ENCODE data around the gene FAM89A. TPM values are rescaled to one million over a fixed set of nuclear protein-coding genes. Genes with fewer than 3 reads are reported as not detected.

The FAM89A gene
- total and polyA plus RNA-seq, 9 of the 15 experiments (the other 6 are each of a cell fraction or from before 2014, with no cell fraction given): 8.7 to 66.2 (median 43.3) TPM

DNA sequence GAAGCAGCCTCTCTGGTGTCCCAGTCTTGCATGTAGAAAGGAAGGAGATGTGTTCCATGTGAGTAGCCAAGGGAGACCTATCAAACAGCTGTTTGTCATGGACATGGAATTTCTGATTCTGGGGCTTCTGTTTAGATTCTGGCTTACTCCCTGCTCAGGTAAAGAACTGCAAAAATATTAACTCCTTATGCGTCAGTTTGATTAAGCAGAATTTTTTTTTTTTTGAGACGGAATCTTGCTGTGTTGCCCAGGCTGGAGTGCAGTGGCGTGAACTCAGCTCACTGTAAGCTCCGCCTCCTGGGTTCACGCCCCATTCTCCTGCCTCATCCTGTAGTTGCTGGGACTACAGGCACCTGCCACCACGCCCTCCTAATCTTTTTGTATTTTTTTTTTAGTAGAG is 54.3 kb downstream of the FAM89A start (continued):
- TF ChIP-seq, protein P1, sequence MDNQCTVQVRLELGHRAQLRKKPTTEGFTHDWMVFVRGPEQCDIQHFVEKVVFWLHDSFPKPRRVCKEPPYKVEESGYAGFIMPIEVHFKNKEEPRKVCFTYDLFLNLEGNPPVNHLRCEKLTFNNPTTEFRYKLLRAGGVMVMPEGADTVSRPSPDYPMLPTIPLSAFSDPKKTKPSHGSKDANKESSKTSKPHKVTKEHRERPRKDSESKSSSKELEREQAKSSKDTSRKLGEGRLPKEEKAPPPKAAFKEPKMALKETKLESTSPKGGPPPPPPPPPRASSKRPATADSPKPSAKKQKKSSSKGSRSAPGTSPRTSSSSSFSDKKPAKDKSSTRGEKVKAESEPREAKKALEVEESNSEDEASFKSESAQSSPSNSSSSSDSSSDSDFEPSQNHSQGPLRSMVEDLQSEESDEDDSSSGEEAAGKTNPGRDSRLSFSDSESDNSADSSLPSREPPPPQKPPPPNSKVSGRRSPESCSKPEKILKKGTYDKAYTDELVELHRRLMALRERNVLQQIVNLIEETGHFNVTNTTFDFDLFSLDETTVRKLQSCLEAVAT (IDR thresholded peaks at IDR 0.05): peak in 1 of 2 experiments; percentile 38; a peak in 1 of 4 replicates
- no peak for TF ChIP-seq ZBTB17 (CRISPR knock-in tag; IDR thresholded peaks at IDR 0.05)
- TF ChIP-seq EP400 (IDR thresholded peaks at IDR 0.05): no peak
- no peak for TF ChIP-seq U2AF1 (optimal IDR thresholded peaks at IDR 0.05; ENCODE audit: low read depth, low read length)
- TF ChIP-seq NR2C1 (IDR thresholded peaks at IDR 0.05): no peak
- no peak for TF ChIP-seq NR2C1 (tag; IDR thresholded peaks at IDR 0.05)
- TF ChIP-seq NR3C1 (CRISPR knock-in tag; IDR thresholded peaks at IDR 0.05): no peak
- 0 out of 2 replicates have a peak, but pooled peaks have one; percentile 20 for TF ChIP-seq ZNF197 (CRISPR knock-in tag; IDR thresholded peaks at IDR 0.05; ENCODE audit: low read depth)
- no peak for TF ChIP-seq NCOA6 (IDR thresholded peaks at IDR 0.05)
- no peak for TF ChIP-seq TAF9B (IDR thresholded peaks at IDR 0.05; ENCODE audit: partially characterized antibody)
- TF ChIP-seq, protein P2, sequence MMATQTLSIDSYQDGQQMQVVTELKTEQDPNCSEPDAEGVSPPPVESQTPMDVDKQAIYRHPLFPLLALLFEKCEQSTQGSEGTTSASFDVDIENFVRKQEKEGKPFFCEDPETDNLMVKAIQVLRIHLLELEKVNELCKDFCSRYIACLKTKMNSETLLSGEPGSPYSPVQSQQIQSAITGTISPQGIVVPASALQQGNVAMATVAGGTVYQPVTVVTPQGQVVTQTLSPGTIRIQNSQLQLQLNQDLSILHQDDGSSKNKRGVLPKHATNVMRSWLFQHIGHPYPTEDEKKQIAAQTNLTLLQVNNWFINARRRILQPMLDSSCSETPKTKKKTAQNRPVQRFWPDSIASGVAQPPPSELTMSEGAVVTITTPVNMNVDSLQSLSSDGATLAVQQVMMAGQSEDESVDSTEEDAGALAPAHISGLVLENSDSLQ (IDR thresholded peaks at IDR 0.05): no peak
- TF ChIP-seq SRSF3 (IDR thresholded peaks at IDR 0.05; ENCODE audit: insufficient read depth, low read length): no peak
- TF ChIP-seq, protein P3, sequence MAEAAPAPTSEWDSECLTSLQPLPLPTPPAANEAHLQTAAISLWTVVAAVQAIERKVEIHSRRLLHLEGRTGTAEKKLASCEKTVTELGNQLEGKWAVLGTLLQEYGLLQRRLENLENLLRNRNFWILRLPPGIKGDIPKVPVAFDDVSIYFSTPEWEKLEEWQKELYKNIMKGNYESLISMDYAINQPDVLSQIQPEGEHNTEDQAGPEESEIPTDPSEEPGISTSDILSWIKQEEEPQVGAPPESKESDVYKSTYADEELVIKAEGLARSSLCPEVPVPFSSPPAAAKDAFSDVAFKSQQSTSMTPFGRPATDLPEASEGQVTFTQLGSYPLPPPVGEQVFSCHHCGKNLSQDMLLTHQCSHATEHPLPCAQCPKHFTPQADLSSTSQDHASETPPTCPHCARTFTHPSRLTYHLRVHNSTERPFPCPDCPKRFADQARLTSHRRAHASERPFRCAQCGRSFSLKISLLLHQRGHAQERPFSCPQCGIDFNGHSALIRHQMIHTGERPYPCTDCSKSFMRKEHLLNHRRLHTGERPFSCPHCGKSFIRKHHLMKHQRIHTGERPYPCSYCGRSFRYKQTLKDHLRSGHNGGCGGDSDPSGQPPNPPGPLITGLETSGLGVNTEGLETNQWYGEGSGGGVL (CRISPR knock-in tag; IDR thresholded peaks at IDR 0.05): no peak
- peak; percentile 14 for TF ChIP-seq CCNT2 (IDR thresholded peaks at IDR 0.05; ENCODE audit: borderline replicate concordance, extremely low read depth, insufficient read length, low read depth, low read length)
- TF ChIP-seq ADNP (tag; IDR thresholded peaks at IDR 0.05): no peak
- TF ChIP-seq, protein P4, sequence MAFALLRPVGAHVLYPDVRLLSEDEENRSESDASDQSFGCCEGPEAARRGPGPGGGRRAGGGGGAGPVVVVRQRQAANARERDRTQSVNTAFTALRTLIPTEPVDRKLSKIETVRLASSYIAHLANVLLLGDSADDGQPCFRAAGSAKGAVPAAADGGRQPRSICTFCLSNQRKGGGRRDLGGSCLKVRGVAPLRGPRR (CRISPR knock-in tag; IDR thresholded peaks at IDR 0.05): 0 out of 2 replicates have a peak, but pooled peaks have one; percentile 51
- no peak for TF ChIP-seq CREB1 (IDR thresholded peaks at IDR 0.05)
- TF ChIP-seq CREB1 (CRISPR knock-in tag; IDR thresholded peaks at IDR 0.05): no peak
- TF ChIP-seq, protein P5, sequence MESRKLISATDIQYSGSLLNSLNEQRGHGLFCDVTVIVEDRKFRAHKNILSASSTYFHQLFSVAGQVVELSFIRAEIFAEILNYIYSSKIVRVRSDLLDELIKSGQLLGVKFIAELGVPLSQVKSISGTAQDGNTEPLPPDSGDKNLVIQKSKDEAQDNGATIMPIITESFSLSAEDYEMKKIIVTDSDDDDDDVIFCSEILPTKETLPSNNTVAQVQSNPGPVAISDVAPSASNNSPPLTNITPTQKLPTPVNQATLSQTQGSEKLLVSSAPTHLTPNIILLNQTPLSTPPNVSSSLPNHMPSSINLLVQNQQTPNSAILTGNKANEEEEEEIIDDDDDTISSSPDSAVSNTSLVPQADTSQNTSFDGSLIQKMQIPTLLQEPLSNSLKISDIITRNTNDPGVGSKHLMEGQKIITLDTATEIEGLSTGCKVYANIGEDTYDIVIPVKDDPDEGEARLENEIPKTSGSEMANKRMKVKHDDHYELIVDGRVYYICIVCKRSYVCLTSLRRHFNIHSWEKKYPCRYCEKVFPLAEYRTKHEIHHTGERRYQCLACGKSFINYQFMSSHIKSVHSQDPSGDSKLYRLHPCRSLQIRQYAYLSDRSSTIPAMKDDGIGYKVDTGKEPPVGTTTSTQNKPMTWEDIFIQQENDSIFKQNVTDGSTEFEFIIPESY (CRISPR knock-in tag; IDR thresholded peaks at IDR 0.05): peak; percentile 77
- TF ChIP-seq ARNT (IDR thresholded peaks at IDR 0.05): no peak
- TF ChIP-seq, protein P6, sequence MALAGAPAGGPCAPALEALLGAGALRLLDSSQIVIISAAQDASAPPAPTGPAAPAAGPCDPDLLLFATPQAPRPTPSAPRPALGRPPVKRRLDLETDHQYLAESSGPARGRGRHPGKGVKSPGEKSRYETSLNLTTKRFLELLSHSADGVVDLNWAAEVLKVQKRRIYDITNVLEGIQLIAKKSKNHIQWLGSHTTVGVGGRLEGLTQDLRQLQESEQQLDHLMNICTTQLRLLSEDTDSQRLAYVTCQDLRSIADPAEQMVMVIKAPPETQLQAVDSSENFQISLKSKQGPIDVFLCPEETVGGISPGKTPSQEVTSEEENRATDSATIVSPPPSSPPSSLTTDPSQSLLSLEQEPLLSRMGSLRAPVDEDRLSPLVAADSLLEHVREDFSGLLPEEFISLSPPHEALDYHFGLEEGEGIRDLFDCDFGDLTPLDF (CRISPR knock-in tag; IDR thresholded peaks at IDR 0.05): no peak
- no peak for TF ChIP-seq NR1H2 (CRISPR knock-in tag; IDR thresholded peaks at IDR 0.05)

Measured in K562 (cell line).